Stimulated activated CD8-positive, alpha-beta memory T cell treated with anti-CD3 and anti-CD28 coated beads, Interleukin-2, amount 100 ng/mL, for 1 hour (primary cell): ENCODE data around the gene CREB5.
"Not testable (repeated sequence)": the region's sequence is repeated elsewhere in the genome, so short reads cannot be mapped to it uniquely, and the experiment has no call there.

Source experiments
- DNase-seq, 2 donors: peaks; one replicate each; pipeline ENCODE4 v3.0.0-alpha.2; 2020; ENCODE audit warnings: low read depth in 2 of 2

The CREB5 gene

DNA sequence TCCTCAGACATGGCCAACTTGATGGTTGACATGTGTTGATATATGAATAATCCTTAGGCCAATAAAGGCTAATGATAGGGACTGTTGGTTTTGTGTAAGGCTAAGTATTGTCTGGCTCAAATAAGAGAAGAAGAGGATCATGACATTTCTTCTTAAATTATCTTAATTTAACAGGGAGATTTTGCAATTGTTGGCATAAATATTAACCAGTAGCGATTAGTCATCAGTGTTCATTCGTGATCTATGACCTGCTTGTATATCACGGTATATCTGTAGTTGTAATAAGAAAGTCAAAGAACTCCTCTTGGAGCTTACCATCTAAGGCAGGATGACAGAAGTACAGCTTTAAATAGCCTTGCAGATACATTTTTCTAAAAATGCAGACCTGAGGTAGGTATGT is 196.4 kb downstream of the CREB5 start:
- no peak for DNase-seq

DNA sequence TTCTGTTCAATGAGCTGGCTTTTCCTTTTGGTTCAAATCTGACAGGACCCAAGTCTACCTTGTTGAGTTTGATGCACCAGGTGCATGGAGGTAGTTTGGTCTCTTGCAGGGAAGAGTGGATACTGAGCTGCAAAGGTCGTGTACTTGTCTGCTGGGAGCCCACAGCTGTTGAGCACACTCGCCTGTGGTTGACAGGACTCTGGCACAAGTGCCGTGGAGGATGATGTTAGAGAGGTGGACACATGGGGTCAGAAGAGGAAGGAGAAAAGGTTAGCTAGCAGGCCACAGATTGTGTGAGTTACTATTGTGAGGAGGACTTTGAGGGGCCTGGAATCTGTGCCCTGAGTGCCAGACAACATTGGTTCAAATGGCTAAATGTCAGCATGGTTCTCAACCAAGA is 197.3 kb downstream of the CREB5 start:
- DNase-seq: no peak

DNA sequence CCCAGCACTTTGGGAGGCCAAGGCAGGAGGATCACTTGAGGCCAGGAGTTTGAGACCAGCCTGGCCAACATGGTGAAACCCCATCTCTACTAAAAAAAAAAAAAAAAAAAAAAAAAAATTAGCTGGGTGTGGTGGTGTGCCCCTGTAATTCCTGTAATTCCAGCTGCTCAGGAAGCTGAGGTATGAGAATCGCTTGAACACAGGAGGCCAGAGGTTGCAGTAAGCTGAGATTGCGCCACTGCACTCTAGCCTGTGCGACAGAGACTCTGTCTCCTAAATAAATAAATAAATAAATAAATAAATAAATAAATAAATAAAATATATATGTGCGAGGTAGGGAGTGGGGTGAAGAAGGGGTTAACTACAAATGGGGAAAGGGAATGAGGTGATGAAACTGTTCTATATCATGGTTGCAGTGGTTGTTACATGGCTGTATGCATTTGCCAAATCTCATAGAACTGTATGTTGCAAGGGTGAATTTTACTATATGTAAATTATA is 199.1 kb downstream of the CREB5 start:
- not testable (repeated sequence) for DNase-seq

DNA sequence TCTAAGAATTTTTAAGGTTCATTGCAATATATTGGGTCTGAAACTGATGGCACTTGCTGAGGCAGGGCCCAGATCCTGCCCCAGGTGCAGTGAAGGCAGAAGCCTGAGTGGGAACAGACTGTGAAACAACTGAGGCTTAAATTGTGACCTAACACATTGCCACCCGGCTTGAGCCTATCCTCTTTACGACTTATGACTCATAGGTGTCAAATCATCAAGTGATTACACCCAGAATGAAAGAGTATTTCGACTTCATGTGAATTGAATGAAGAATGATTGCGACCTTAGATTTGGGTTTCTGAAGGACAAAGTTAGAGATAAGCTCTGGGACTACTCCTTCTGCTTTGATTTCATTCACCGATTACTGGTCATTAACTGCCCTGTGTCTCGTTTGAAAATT is 200.9 kb downstream of the CREB5 start:
- DNase-seq: no peak

DNA sequence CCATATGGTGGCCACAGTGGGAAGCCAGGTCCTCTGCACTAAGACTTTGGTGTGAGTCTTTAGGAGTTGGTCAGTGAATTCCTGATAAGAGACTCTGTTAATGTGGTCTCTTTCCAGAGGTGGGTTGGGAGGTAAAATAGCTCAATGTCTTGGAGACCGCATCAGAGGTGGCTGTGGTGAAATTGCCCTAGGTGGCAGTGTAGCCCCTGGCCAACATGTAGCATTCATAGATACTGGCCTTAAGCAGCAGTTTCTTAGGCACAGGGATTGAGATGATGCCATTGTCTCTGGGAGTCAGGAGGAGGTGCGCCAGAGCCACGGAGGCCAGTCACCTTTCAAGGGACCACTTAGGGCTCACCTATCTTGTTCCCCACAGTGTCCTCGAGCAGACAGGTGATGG is 202.8 kb downstream of the CREB5 start:
- DNase-seq: no peak

DNA sequence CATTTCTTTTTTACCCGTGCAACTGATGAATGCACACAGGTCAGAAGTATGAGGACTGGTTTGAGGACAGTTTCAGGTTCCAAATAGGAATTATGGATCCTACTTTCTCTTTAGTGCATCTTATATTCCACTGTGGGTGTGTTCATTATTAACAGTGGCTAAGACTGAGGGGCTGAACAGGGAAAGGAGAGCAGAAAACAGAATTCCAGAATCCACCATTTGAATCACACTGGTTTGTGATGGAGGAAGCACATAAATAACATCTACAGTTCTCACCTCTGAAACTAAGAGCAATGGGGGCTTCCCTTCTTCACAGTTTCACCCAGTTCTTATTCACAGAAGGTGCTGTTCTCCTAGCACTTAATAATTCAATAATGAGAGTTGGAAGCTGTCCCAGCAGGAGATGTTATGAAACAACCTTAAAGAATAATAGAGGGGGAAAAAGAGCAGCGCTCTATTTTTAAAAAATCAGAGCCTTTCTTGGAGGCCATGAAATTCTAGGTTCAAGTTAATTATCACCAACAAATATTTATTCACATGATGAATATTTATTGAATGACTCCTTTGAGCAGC is 205.1 kb downstream of the CREB5 start:
- no peak for DNase-seq

DNA sequence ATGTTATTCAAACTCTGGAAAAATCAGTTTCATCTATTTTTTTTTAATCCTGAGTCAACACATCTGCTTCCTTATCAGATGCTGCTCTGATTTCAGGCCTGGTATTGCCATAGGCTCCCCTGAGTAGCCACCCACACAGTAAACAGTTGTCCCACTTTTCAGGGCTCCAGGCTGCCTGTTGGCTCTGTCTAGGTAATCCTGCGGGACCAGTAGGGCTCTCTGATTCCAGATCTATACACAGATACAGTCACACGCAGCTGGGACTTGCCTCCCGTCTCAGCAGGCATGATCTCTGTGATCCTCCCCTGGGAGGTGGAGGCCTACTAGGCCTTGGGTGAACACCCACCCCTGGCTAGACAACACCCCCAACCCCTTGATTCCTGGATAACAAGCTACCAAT is 206.1 kb downstream of the CREB5 start:
- no peak for DNase-seq

DNA sequence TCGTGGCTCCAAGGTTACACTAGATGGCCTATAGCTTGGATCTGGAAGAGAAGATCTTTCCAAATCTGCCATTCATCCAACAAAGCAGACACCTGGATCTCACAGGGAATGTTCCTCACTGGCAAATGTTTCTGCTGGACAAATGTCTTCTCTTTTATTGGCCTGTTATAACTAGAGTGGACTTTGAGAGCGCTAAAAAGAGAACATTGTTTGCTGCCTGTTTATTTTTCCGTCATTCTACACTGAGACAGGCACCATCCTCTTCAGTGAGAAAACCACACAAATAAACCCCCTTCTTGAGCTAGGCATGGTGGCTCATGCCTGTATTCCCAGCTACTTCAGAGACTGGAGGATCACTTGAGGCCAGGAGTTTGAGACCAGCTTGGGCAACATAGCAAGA is 206.9 kb downstream of the CREB5 start:
- no peak for DNase-seq

DNA sequence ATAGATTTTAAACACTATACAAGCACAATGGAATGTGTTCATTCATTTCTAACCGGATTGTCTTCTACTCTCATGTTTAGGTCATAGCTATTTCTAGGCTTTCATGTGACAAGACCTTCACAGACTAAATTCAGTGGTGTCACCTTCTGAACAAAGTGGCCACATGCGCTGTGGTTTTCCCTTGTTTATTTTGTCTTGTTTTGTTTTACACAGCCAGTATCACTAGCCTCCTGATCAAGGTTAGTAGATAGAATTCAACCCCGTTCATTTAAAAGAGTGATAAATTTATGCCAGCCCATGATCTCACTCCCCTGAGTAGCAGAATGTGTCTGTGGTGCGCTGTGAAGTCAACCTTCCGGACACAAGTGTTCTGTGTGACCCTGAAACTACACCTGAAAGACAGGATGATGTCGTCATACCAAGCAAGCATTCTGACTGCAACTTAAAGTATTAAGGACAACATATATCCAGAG is 209.1 kb downstream of the CREB5 start:
- no peak for DNase-seq

DNA sequence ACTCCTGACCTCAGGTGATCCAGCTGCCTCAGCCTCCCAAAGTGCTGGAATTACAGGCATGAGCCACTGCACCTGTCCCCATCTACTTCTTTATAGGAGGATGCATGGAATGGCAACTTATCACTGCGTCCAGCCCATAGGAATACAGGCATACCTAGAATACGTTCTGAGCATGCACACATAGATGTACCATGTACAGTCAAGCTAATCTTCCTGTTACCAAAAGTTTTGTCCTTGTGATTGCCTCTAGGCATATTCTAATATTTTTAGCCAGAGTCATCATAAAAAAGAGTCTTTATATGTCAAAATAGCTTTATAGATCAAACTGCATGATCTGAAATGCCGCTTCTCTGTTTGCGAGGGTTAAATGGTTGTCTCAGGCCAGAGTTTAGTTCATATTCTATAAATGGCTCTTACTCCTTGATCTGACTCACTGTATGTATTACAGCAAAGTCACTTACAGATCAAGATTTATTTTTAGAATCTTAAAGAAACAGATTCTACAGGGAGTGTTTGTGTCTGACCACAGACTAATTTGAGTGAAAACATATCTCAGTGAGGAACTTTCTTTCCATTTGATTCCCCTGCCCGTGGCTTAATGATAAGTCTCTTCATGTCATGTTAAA is 210.9 kb downstream of the CREB5 start:
- DNase-seq: no peak

DNA sequence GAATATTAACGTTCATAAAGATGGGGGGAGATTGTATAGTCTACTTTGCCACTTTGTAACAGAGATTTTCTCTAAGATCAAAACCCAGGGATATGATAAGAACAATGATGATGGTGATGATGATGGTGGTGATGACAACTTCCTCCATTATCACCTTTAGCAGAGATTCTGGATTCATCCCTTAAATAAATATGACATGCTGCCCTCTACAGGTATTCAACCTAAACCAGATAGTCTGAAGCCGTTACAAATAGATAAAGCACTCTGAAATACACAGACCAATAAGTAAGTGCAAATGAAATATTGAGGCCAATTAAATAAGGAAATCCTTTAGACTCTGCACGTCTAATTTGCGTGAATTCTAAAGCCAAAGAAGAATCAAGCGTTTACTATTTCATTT is 211.5 kb downstream of the CREB5 start:
- no peak for DNase-seq

DNA sequence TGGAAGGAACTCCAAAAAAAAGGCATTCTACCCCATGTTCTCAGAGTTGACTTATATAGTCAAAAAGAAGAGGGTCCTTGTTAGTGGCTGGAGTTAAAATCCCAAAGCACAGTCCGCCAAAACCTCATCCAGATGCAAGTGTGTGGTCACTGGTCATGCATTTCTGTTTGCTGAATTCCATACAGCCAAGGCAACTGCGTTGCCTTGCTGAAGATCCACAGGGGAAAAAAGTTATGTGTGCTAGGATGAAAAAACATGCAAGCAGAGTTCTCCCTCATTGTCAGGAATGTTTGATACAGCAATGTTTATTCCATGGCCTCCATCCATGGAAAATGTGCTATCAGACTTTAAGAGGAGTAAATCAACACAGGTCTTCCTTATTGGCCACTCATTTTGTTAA is 213.1 kb downstream of the CREB5 start:
- no peak for DNase-seq

DNA sequence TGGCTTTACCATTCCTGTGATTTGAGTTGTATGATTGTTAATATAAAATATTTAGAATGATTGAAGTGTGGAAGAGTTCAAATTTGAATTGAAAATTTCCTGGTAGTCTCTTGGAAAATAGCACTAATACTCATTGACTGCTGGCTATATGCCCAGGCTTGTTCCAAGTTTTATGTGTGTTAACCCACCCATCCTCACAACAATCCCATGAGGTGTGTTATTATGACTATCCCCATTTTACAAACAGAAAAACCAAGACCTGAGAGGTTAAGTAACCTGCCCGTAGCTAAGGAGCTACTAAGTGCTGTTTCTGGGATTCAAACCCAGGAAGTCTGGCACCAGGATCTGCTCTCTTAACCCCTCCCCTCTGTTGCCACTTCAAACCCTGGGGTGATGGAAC is 213.9 kb downstream of the CREB5 start:
- DNase-seq: no peak

DNA sequence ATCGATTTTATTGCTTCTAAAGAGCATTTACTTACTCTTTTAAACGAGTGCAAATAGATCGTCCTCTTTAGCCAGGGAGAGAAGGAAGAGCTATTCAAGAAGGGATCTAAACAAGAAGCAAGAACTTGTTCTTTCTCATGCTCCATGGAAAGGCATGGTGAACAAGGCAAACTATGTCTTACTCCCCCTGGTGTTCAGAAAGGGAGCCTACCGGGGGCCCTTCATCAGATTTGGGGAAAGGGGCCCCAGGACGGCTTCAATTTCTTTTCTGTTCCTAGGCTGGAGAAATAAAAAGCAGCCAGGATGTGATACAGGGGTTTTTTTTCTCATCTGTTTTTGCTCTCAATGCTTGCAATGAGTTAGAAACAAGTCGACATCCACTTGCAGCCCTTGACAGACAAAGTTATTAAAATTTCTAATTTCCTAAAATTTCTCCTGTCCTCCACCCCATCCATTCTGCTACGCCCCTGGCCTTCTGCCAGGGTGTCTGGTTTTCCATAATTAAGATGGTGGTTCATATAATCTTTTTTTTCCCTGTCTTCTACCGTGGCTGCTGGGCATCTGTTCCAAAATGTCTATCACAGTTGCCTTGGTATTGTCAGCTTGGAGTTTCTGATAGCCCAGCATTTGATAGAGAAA is 214.4 kb downstream of the CREB5 start:
- DNase-seq: no peak

DNA sequence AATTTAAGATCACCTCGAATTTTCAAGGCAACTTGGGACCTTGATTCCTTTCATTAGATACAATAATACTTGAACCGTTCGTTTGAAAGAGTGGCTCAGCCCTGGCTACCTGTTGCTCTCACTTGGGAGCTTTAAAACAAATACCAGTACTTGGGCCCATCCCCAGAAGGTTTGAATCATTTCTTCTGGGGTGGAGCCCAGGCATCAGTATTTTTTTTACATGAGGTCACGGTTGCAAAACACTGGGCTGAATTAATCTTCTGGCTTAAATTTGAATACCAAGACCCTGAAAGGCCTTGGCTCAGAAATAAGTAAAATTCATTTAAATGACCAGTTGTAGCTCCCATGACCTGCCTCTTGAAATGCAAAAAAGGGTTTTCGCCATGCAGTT is 214.9 kb downstream of the CREB5 start:
- no peak for DNase-seq

DNA sequence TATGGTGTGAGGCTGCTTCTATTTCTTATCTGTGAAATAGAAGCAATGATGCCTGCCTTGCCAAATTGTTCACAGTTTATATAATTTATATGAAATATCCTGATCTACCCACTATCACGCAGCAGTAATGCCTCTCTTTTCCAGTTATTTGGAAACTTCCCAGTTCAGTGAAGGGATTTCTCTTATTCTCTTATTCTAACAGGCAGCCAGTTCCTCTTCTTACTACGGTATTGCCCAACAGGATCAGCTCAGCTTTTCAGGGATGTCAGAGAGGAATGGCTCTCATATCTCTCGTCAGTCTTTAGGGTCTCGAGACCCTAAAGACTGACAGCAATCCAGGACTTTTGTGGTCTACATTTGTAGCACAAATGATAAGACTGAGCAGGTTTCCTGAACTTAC is 215.6 kb downstream of the CREB5 start:
- DNase-seq: no peak

DNA sequence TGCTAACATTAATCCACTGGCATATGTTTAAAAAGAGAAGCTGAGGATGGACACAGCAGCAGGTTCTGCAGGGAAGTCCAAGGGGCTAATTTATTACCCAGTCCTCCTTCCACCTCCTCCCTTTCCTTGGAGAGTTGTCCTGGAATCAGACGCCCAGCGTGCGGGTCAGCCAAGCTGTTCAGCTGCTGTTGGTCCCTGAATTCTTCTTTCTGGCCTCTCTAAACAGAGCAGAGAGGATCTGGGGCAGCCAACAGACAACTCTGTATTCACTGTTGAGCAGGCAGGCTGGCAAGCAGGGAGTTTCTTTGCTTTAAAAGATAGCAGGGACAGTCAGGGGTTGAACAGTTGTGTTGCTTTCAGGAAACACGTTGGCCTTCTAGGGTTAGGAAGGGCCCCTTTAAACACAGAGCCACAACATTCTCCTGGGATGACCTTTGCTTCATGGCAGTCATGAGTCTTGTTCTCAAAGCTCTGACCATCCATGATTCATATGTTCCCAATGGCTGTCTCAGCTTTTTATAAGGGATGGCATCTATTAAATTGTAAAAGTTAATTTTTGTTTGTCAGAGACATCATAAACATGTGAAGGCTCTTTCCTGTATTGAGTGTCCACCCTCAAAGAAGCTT is 217.0 kb downstream of the CREB5 start:
- DNase-seq: no peak

DNA sequence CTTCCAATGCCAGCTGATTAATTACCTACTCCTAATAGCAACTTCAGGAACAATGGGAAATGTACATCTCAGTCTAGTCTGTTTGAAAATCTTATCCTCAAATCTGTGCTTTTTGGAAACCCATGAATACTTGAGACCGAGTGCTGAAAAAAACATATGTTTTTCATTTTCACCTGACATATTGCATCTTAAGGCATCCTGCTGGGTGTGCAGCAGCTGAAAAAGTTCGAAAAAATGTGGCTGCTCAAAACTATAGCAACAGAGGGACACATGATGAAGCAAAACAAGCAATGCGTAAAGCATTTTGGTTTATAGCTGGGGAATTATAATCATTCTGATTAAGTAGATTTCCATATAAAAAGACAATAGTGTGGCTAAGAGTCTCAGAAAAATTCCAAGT is 218.0 kb downstream of the CREB5 start:
- no peak for DNase-seq

DNA sequence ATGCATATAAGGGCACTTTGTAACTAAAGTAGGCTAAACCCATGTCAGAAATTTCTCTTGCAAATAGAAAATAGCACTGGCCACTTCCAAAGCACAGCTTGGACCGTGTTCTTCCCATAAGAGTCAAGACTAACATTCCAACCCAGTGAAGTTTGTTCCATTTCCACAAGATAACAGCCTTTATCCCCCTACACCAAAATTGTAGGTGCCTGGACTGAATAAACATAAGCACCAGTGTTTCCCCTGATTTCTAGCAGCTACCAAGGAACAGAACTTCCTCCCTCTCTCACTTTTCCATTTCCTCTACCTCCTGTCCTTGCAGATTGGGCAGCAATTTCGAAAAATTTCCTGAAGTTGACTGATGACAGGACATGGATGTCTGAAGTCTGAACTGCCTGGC is 219.7 kb downstream of the CREB5 start:
- no peak for DNase-seq

DNA sequence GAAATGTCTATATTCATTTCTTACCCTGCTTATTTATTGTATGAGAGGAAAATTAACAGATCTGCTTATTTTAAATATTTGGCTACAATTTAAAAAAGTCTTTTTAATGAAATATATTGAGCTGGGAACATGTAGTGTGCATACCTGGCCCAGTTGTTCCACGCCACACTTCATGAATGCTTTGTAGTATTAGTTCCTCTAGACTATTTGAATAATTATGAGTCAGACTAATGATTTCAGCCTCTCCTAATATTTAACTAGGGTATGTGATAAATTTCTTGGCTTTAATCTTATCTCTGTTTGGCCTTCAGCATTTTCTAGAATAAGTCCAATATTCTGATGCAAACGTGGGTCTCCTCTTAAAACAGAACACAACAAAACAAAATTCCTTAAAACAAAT is 226.6 kb downstream of the CREB5 start:
- no peak for DNase-seq

DNA sequence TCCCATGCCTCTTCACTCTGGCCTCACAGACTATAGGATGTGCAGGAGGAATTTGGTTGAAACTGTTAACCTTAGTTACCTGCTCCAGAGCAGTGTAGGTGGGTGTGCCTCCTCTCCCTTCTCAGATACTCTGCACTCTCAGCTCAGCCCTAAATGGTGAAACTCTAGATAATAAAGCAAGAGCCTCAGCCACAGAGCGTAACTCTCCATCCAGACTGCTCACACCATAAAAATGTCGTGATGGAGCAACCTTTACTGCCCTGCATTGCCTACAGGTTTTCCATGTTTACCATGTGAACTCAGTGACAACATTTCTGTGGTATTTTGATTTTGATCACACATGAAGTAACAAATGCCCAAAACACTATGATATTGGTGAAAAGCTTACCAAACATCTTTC is 227.7 kb downstream of the CREB5 start:
- no peak for DNase-seq

DNA sequence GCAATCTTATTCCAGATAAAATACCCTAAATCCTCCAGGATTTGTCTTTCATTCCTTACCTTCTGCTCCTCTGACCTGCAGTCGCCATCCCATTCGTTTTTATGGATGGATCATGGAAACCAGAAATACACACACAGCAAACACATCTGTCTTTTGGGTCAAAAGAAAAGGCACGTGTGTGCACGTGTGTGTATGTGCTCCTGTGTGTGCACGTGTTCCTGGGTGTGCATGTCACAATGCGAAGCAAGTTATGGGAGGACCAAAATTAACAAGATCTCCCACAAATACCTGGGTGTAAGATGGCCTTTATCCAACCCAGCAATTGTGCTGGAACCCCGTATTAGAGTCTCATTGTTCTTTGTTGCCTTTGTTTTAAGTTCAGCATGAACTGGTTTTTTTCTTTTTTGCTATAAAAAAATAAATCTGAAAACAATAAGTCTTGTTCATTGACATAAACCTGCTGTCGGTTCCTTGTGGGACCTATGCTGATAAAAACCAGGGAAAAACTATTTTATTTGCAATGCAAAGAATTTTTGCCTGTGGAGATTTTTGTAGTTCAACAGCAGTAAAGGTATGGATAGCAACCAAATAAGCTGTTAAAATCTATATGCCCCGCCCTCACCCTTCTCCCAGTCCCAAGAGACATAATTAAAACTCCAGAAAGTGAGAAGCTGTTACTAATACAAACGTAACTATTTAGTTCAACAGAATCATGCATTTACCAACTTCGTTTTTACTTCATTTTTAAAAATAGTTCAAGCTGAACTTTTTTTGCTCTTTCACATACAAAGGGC is 229.6 kb downstream of the CREB5 start:
- DNase-seq: no peak
